HG03520 (cell line): ENCODE results near the gene VAMP2.

Source experiments
- ATAC-seq: cut with Tn5 transposase; IDR thresholded peaks from one replicate; pipeline ENCODE4 v1.9.1; 2021; ENCODE audit warnings: mild to moderate bottlenecking, moderate library complexity; ENCODE audit not compliant: unreplicated experiment

The VAMP2 gene

GRCh38 chr17:8155996-8156245 lies 6.8 kb downstream of the VAMP2 start:
- ATAC-seq = no peak

GRCh38 chr17:8155231-8155995 lies 7.3 kb downstream of the VAMP2 start:
- ATAC-seq = no peak

GRCh38 chr17:8154608-8155155 lies 8.1 kb downstream of the VAMP2 start:
- ATAC-seq = no peak

- ATAC-seq = no peak
These were observed 8.7 kb downstream of the VAMP2 start for GRCh38 chr17:8153957-8154607.

GRCh38 chr17:8153525-8153956 lies 9.2 kb downstream of the VAMP2 start:
- ATAC-seq = no peak

GRCh38 chr17:8153031-8153451 lies 9.7 kb downstream of the VAMP2 start:
- ATAC-seq = no peak

- no peak for ATAC-seq
These were observed 10.5 kb downstream of the VAMP2 start, which contains the start of gene PER1 for GRCh38 chr17:8152112-8152775. Gene PER1, minus strand, starts transcription at chr17:8152404. Its CDS starts 1,698 bp downstream, at chr17:8150706.

GRCh38 chr17:8151641-8152111 lies 11.1 kb downstream of the VAMP2 start:
- ATAC-seq = no peak

- ATAC-seq = peak; percentile 43
These were observed 11.6 kb downstream of the VAMP2 start for GRCh38 chr17:8151120-8151640.

- ATAC-seq = no peak
These were observed 12.3 kb downstream of the VAMP2 start for GRCh38 chr17:8150194-8151119.

GRCh38 chr17:8149419-8150193 lies 13.1 kb downstream of the VAMP2 start:
- ATAC-seq = no peak

GRCh38 chr17:8148560-8148959 lies 14.2 kb downstream of the VAMP2 start:
- ATAC-seq = no peak

- ATAC-seq = no peak
These were observed 14.8 kb downstream of the VAMP2 start for GRCh38 chr17:8147805-8148404.

- no peak for ATAC-seq
These were observed 15.5 kb downstream of the VAMP2 start for GRCh38 chr17:8147141-8147804.

GRCh38 chr17:8146381-8147140 lies 16.2 kb downstream of the VAMP2 start:
- no peak for ATAC-seq

- ATAC-seq = no peak
These were observed 16.9 kb downstream of the VAMP2 start for GRCh38 chr17:8145811-8146210.

- no peak for ATAC-seq
These were observed 18.1 kb downstream of the VAMP2 start for GRCh38 chr17:8144401-8145231.
